Measurements from ENCODE around the gene REXO4. TPM values are rescaled to one million over a fixed set of nuclear protein-coding genes. Genes with fewer than 3 reads are reported as not detected.
A peak's percentile ranks its signal among the peaks of the same experiment; 100 is the strongest.

The REXO4 gene
- total and polyA plus RNA-seq, 2 of the 13 experiments (the other 11 are each of a cell fraction or from before 2014, with no cell fraction given), result 18.5 to 30.4 TPM

DNA sequence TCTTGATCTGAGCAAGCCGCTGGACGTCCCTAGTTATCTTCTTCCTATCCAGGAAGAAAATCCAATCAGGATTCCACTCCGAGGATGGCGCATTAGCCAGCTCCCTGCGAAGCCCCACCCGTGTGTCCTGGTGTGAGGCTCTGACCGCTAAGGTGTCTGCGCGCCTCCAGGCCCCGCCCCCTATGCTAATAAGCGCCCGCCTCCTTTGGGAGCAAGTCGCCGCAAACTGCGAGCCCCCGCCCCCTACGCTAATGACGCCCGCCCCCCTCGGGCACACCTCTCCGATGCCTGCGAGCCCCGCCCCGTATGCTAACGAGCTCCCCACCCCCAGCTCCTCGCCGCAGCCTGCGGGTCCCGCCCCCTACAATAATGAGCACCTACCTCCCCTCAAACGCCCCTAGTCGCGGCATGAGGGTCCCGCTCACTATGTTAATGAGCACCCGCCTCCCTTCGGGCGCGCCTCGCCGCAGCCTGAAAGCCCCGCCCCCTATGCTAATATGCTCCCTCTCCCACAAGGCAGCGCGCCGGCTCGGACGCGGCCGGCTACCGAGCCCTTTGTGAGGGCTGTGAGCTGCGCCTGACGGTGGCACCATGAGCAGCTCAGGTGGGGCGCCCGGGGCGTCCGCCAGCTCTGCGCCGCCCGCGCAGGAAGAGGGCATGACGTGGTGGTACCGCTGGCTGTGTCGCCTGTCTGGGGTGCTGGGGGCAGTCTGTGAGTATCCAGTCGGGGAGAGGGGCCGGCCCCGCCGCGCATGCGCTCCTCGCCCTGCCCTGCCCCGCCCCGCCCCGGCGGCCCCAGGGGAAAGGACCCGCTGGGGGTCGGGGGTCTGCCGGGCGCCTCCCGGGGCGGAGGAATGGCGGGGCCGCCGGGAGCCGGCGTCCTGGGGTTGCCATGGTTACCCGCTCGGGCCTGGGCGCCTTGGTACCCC, 41.9 kb upstream of the REXO4 start, which contains the start of gene CACFD1 (continued):
- peak; percentile 32; the same call in 1 of the 2 replicates for TF ChIP-seq ZNF607 (CRISPR knock-in tag; IDR thresholded peaks at IDR 0.05; ENCODE audit: borderline replicate concordance)
- TF ChIP-seq ZNF747 (CRISPR knock-in tag; IDR thresholded peaks at IDR 0.05; ENCODE audit: borderline replicate concordance), result 0 out of 2 replicates have a peak, but pooled peaks have one; percentile 0
- TF ChIP-seq GPN1 (CRISPR knock-in tag; IDR thresholded peaks at IDR 0.05; ENCODE audit: borderline replicate concordance), result no peak
- peak; percentile 37 for TF ChIP-seq HNRNPK (IDR thresholded peaks at IDR 0.05; ENCODE audit: low read depth, low read length, poor library complexity, severe bottlenecking)
- TF ChIP-seq, protein P1, sequence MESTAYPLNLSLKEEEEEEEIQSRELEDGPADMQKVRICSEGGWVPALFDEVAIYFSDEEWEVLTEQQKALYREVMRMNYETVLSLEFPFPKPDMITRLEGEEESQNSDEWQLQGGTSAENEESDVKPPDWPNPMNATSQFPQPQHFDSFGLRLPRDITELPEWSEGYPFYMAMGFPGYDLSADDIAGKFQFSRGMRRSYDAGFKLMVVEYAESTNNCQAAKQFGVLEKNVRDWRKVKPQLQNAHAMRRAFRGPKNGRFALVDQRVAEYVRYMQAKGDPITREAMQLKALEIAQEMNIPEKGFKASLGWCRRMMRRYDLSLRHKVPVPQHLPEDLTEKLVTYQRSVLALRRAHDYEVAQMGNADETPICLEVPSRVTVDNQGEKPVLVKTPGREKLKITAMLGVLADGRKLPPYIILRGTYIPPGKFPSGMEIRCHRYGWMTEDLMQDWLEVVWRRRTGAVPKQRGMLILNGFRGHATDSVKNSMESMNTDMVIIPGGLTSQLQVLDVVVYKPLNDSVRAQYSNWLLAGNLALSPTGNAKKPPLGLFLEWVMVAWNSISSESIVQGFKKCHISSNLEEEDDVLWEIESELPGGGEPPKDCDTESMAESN (CRISPR knock-in tag; conservative IDR thresholded peaks at IDR 0.05), result peak; percentile 0; the same call in 1 of the 2 replicates
- TF ChIP-seq, protein P2, sequence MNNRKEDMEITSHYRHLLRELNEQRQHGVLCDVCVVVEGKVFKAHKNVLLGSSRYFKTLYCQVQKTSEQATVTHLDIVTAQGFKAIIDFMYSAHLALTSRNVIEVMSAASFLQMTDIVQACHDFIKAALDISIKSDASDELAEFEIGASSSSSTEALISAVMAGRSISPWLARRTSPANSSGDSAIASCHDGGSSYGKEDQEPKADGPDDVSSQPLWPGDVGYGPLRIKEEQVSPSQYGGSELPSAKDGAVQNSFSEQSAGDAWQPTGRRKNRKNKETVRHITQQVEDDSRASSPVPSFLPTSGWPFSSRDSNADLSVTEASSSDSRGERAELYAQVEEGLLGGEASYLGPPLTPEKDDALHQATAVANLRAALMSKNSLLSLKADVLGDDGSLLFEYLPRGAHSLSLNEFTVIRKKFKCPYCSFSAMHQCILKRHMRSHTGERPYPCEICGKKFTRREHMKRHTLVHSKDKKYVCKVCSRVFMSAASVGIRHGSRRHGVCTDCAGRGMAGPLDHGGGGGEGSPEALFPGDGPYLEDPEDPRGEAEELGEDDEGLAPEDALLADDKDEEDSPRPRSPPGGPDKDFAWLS (CRISPR knock-in tag; IDR thresholded peaks at IDR 0.05; ENCODE audit: borderline replicate concordance), result no peak
- TF ChIP-seq, protein P3, sequence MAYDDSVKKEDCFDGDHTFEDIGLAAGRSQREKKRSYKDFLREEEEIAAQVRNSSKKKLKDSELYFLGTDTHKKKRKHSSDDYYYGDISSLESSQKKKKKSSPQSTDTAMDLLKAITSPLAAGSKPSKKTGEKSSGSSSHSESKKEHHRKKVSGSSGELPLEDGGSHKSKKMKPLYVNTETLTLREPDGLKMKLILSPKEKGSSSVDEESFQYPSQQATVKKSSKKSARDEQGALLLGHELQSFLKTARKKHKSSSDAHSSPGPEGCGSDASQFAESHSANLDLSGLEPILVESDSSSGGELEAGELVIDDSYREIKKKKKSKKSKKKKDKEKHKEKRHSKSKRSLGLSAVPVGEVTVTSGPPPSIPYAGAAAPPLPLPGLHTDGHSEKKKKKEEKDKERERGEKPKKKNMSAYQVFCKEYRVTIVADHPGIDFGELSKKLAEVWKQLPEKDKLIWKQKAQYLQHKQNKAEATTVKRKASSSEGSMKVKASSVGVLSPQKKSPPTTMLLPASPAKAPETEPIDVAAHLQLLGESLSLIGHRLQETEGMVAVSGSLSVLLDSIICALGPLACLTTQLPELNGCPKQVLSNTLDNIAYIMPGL (CRISPR knock-in tag; IDR thresholded peaks at IDR 0.05; ENCODE audit: borderline replicate concordance in 1 of 2, low read depth in 1 of 2), result no peak
- TF ChIP-seq, protein P4, sequence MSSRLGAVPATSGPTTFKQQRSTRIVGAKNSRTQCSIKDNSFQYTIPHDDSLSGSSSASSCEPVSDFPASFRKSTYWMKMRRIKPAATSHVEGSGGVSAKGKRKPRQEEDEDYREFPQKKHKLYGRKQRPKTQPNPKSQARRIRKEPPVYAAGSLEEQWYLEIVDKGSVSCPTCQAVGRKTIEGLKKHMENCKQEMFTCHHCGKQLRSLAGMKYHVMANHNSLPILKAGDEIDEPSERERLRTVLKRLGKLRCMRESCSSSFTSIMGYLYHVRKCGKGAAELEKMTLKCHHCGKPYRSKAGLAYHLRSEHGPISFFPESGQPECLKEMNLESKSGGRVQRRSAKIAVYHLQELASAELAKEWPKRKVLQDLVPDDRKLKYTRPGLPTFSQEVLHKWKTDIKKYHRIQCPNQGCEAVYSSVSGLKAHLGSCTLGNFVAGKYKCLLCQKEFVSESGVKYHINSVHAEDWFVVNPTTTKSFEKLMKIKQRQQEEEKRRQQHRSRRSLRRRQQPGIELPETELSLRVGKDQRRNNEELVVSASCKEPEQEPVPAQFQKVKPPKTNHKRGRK (CRISPR knock-in tag; IDR thresholded peaks at IDR 0.05), result no peak
- no peak for TF ChIP-seq ZNF10 (CRISPR knock-in tag; IDR thresholded peaks at IDR 0.05; ENCODE audit: borderline replicate concordance, low read depth)
- TF ChIP-seq ZNF768 (CRISPR knock-in tag; IDR thresholded peaks at IDR 0.05), result no peak
- peak; percentile 64; the same call in 1 of the 2 replicates for TF ChIP-seq TAF1 (CRISPR knock-in tag; IDR thresholded peaks at IDR 0.05)
- peak; percentile 56 for TF ChIP-seq SKI (IDR thresholded peaks at IDR 0.05; ENCODE audit: partially characterized antibody)
- peak; percentile 97 for TF ChIP-seq HNRNPLL (IDR thresholded peaks at IDR 0.05; ENCODE audit: low read depth, low read length, poor library complexity, severe bottlenecking)
- TF ChIP-seq, protein P5, sequence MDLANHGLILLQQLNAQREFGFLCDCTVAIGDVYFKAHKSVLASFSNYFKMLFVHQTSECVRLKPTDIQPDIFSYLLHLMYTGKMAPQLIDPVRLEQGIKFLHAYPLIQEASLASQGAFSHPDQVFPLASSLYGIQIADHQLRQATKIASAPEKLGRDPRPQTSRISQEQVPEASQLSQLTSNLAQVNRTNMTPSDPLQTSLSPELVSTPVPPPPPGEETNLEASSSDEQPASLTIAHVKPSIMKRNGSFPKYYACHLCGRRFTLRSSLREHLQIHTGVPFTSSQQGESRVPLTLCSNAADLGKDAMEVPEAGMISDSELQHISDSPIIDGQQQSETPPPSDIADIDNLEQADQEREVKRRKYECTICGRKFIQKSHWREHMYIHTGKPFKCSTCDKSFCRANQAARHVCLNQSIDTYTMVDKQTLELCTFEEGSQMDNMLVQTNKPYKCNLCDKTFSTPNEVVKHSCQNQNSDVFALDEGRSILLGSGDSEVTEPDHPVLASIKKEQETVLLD (CRISPR knock-in tag; IDR thresholded peaks at IDR 0.05; ENCODE audit: low read depth), result 0 out of 2 replicates have a peak, but pooled peaks have one; percentile 34
- no peak for TF ChIP-seq ZNF230 (CRISPR knock-in tag; IDR thresholded peaks at IDR 0.05)
- peak; percentile 58; the same call in 1 of the 2 replicates for TF ChIP-seq SAFB2 (CRISPR knock-in tag; IDR thresholded peaks at IDR 0.05; ENCODE audit: borderline replicate concordance, low read depth)
- no peak for TF ChIP-seq PCBP2 (optimal IDR thresholded peaks at IDR 0.05; ENCODE audit: low read depth, low read length, poor library complexity, severe bottlenecking)
- TF ChIP-seq SAP130 (CRISPR knock-in tag; IDR thresholded peaks at IDR 0.05; ENCODE audit: low read depth), result peak; percentile 60; the same call in 1 of the 2 replicates
